DOHH2 (cell line): ENCODE data around the gene MYO5A.
"Not testable (repeated sequence)": the region's sequence is repeated elsewhere in the genome, so short reads cannot be mapped to it uniquely, and the experiment has no call there.

Source experiments
- CTCF ChIP-seq: fragments of 200-600 bp; sonication (generic); IDR thresholded peaks from one replicate; pipeline ENCODE4 v1.5.1; 2014; ENCODE audit warnings: antibody characterized with exemption, mild to moderate bottlenecking, low read depth, low read length; ENCODE audit not compliant: poor library complexity, severe bottlenecking
- EZH2phosphoT487 ChIP-seq: fragments of 200-600 bp; sonication (generic); IDR thresholded peaks from 2 replicates; pipeline ENCODE4 v1.6.1; 2017; ENCODE audit warnings: borderline replicate concordance, mild to moderate bottlenecking, antibody characterized with exemption, low read length, moderate library complexity, mixed read lengths

DNA sequence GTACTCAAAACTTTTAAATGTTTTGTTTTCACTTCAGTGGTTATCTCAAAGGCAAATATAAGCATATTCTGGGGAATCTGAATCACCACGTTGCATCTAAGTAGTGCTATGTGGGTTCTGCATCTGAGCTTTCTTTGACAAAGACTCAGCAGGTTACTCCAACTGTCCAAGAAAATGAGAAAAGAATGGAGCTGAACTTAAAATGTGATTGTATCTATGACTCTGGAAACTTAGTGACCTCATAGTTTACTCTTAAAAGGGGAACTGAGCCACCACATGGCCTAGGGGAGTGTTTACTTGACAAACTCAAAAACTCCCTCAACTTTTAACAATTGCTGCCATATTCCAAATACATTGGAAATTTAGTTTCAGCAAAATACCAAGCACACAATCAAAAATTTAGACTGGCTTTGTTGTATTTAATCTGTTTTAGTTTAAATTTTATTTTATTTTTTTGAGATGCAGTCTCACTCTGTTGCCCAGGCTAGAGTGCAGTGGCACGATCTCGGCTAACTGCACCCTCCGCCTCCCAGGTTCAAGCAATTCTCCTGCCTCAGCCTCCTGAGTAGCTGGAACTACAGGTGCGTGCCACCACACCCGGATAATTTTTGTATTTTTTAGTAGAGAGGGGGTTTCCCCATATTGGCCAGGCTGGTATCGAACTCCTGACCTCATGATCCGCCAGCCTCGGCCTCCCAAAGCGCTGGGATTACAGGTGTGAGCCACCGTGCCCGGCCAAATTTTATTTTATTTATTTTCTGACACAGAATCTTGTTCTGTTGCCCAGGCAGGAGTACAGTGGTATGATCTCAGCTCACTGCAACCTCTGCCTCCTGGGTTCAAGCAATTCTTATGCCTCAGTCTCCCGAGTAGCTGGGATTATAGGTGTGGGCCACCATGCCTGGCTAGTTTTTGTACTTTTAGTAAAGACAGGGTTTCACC lies 37.0 kb upstream of the MYO5A start:
- TF ChIP-seq CTCF, EZH2phosphoT487: not testable (repeated sequence)
